Measurements from ENCODE around the gene MSH3. TPM values are rescaled to one million over a fixed set of nuclear protein-coding genes. Genes with fewer than 3 reads are reported as not detected.
"Not testable (repeated sequence)": the region's sequence is repeated elsewhere in the genome, so short reads cannot be mapped to it uniquely, and the experiment has no call there.

MSH3 gene
- polyA plus RNA-seq, 1 donor (not counting 4 experiments of a cell fraction or from before 2014, with no cell fraction given) = 11.1 TPM

DNA sequence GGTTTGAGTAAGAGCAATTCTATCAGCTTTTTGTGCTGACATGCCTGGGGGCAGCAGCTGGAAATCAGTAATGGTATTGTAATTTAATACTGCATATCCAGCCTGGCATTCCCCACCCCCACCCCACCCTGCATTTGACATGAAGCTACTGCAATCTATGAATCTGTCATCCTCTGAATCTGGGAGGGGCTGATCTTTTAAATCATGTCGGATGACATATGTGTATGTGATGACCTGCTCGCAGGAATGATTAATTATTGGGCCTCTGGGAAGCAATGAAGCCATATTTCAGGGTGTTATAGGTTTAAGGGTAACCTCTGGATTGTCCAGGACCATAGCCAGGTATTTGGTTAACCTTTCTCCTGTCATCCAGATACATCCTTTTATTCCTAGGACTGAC, 241.1 kb downstream of the MSH3 start:
- Histone ChIP-seq H3K4me3 (ENCODE audit: control insufficient read depth in 2 of 3, extremely low read depth in 1 of 3, insufficient read depth in 2 of 3, low read depth in 1 of 3, low read length in 3 of 3) (no peak overlapping the region), H3K36me3 (ENCODE audit: control insufficient read depth in 2 of 2, extremely low read depth in 1 of 2, insufficient read depth in 2 of 2, low read length in 2 of 2) (no peaks in the 10 kb centered on the region), H3K27ac (ENCODE audit: control insufficient read depth, insufficient read depth, low read length) (no peak overlapping the region), H3K27me3 (ENCODE audit: control insufficient read depth, extremely low read depth, insufficient read depth, low read length) (no peaks in the 10 kb centered on the region), H3K9me1 (ENCODE audit: control insufficient read depth, extremely low read depth, insufficient read depth, low read length) (no peaks in the 10 kb centered on the region), H3K4me1 (ENCODE audit: control insufficient read depth, extremely low read depth, insufficient read depth, low read length) (no peaks in the 10 kb centered on the region), H3K9me3 (ENCODE audit: control insufficient read depth, low read depth, low read length) (no peaks in the 10 kb centered on the region), H2AFZ (ENCODE audit: control insufficient read depth, low read length) (no peak overlapping the region), H3K4me2 (ENCODE audit: control insufficient read depth, extremely low read depth, insufficient read depth, low read depth, low read length) (no peak overlapping the region), H4K20me1 (ENCODE audit: control insufficient read depth, extremely low read depth, insufficient read depth, low read length) (no peaks in the 10 kb centered on the region), H3K79me2 (ENCODE audit: control insufficient read depth, insufficient read depth, low read length) (no peaks in the 10 kb centered on the region), H3K9ac (ENCODE audit: control insufficient read depth, extremely low read depth, insufficient read depth, low read length) (no peak overlapping the region)
- TF ChIP-seq EZH2 (IDR thresholded peaks at IDR 0.05; ENCODE audit: low read length) = no peak
- TF ChIP-seq, protein P1, sequence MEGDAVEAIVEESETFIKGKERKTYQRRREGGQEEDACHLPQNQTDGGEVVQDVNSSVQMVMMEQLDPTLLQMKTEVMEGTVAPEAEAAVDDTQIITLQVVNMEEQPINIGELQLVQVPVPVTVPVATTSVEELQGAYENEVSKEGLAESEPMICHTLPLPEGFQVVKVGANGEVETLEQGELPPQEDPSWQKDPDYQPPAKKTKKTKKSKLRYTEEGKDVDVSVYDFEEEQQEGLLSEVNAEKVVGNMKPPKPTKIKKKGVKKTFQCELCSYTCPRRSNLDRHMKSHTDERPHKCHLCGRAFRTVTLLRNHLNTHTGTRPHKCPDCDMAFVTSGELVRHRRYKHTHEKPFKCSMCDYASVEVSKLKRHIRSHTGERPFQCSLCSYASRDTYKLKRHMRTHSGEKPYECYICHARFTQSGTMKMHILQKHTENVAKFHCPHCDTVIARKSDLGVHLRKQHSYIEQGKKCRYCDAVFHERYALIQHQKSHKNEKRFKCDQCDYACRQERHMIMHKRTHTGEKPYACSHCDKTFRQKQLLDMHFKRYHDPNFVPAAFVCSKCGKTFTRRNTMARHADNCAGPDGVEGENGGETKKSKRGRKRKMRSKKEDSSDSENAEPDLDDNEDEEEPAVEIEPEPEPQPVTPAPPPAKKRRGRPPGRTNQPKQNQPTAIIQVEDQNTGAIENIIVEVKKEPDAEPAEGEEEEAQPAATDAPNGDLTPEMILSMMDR (optimal IDR thresholded peaks at IDR 0.05 in 1 of 3, IDR thresholded peaks at IDR 0.05 in 1 of 3, conservative IDR thresholded peaks at IDR 0.05 in 1 of 3; ENCODE audit: extremely low read depth in 1 of 3, insufficient read depth in 2 of 3, low read length in 3 of 3) = no peak
- DNase-seq (ENCODE audit: low read depth, low spot score) (no peak), FAIRE-seq (no peak)
- dilution Hi-C loops (cut with MboI; ENCODE audit: extremely low pct_ligation_motif_present, low sequenced_read_pairs) = no loop called here

DNA sequence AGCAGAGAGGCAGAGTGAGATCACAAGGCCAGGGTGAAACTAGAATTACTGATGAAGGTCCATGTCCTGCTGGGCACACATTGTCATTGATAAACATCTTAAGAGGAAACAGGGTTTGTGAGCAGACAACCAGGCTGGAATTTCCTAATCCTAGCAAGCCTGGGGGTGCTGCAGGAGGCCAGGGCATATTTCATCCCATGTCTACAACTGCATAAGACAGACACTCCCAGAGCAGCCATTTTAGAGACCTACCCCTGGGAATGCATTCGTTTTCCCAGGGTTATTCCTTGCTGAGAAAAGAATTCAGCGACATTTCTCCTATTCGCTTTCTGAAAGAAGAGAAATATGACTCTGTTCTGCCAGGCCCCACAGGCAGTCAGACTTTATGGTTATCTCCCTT, 248.2 kb downstream of the MSH3 start:
- dilution Hi-C loops (cut with MboI; ENCODE audit: extremely low pct_ligation_motif_present, low sequenced_read_pairs); H2AFZ ChIP-seq (ENCODE audit: control insufficient read depth, low read length); H3K27ac ChIP-seq (ENCODE audit: control insufficient read depth, insufficient read depth, low read length); H3K27me3 ChIP-seq (ENCODE audit: control insufficient read depth, extremely low read depth, insufficient read depth, low read length); H3K4me3 ChIP-seq (ENCODE audit: control insufficient read depth in 2 of 3, extremely low read depth in 1 of 3, insufficient read depth in 2 of 3, low read depth in 1 of 3, low read length in 3 of 3); H3K36me3 ChIP-seq (ENCODE audit: control insufficient read depth in 2 of 2, extremely low read depth in 1 of 2, insufficient read depth in 2 of 2, low read length in 2 of 2); H3K9me1 ChIP-seq (ENCODE audit: control insufficient read depth, extremely low read depth, insufficient read depth, low read length); H3K79me2 ChIP-seq (ENCODE audit: control insufficient read depth, insufficient read depth, low read length); FAIRE-seq; H3K4me2 ChIP-seq (ENCODE audit: control insufficient read depth, extremely low read depth, insufficient read depth, low read depth, low read length); DNase-seq (ENCODE audit: low read depth, low spot score); H3K9me3 ChIP-seq (ENCODE audit: control insufficient read depth, low read depth, low read length); H3K4me1 ChIP-seq (ENCODE audit: control insufficient read depth, extremely low read depth, insufficient read depth, low read length); H4K20me1 ChIP-seq (ENCODE audit: control insufficient read depth, extremely low read depth, insufficient read depth, low read length); H3K9ac ChIP-seq (ENCODE audit: control insufficient read depth, extremely low read depth, insufficient read depth, low read length): not testable (repeated sequence)

DNA sequence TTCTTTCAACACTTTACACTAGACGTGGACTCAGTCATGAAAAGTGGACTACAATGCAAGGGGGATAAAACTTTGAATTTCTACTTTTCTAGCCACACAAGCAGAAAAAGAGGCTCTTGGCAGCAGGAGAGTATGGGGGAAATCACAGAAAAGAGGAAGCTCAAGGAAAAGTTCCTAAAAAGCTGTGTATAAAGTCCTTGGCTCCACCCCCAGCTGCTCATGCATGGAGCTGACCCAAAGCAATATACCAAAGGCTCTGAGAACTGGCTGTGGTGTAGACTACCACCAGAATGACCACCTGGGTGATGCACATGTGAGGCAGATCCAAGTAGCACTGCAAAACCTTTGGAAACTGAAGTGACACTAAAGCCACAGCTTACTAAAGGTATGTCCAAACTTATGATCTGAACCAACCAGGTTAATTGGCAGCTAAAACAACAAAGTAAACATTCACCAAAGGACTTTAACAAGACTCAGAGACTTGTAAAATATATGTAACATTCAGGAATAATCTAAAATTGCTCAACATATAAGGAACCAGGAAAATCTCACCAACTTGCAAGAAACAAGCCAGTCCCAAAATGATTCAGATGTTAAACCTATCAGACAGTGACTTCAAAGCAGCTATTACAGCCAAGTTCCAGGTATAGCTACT, 250.2 kb downstream of the MSH3 start:
- FAIRE-seq = no peak
- Histone ChIP-seq H3K27me3 (ENCODE audit: control insufficient read depth, extremely low read depth, insufficient read depth, low read length) (no peaks in the 10 kb centered on the region), H3K9me3 (ENCODE audit: control insufficient read depth, low read depth, low read length) (no peaks in the 10 kb centered on the region), H3K4me2 (ENCODE audit: control insufficient read depth, extremely low read depth, insufficient read depth, low read depth, low read length) (no peak overlapping the region), H3K4me3 (ENCODE audit: control insufficient read depth in 2 of 3, extremely low read depth in 1 of 3, insufficient read depth in 2 of 3, low read depth in 1 of 3, low read length in 3 of 3) (no peak overlapping the region), H2AFZ (ENCODE audit: control insufficient read depth, low read length) (no peak overlapping the region), H3K36me3 (ENCODE audit: control insufficient read depth in 2 of 2, extremely low read depth in 1 of 2, insufficient read depth in 2 of 2, low read length in 2 of 2) (no peaks in the 10 kb centered on the region), H3K27ac (ENCODE audit: control insufficient read depth, insufficient read depth, low read length) (no peak overlapping the region), H3K79me2 (ENCODE audit: control insufficient read depth, insufficient read depth, low read length) (no peaks in the 10 kb centered on the region), H4K20me1 (ENCODE audit: control insufficient read depth, extremely low read depth, insufficient read depth, low read length) (no peaks in the 10 kb centered on the region), H3K4me1 (ENCODE audit: control insufficient read depth, extremely low read depth, insufficient read depth, low read length) (no peaks in the 10 kb centered on the region), H3K9me1 (ENCODE audit: control insufficient read depth, extremely low read depth, insufficient read depth, low read length) (no peaks in the 10 kb centered on the region), H3K9ac (ENCODE audit: control insufficient read depth, extremely low read depth, insufficient read depth, low read length) (no peak overlapping the region)
- dilution Hi-C loops (cut with MboI; ENCODE audit: extremely low pct_ligation_motif_present, low sequenced_read_pairs) = no loop called here
- no peak for DNase-seq (ENCODE audit: low read depth, low spot score)
- TF ChIP-seq, protein P1 (optimal IDR thresholded peaks at IDR 0.05 in 1 of 3, IDR thresholded peaks at IDR 0.05 in 1 of 3, conservative IDR thresholded peaks at IDR 0.05 in 1 of 3; ENCODE audit: extremely low read depth in 1 of 3, insufficient read depth in 2 of 3, low read length in 3 of 3) = no peak
- no peak for TF ChIP-seq EZH2 (IDR thresholded peaks at IDR 0.05; ENCODE audit: low read length)

Measured in keratinocyte (primary cell).